CD4-positive, CD25-positive, alpha-beta regulatory T cell (primary cell): ENCODE data around the gene RNF11. TPM values are rescaled to one million over a fixed set of nuclear protein-coding genes. Genes with fewer than 3 reads are reported as not detected.
A peak's percentile ranks its signal among the peaks of the same experiment; 100 is the strongest.

Experiments used
- ATAC-seq, 2 donors: fragments of 150-1000 bp; cut with Tn5 transposase; one replicate each; pipeline ENCODE4 v1.10.0; 2021; ENCODE audit warnings: low read depth in 2 of 2, moderate number of reproducible peaks in 2 of 2, moderate library complexity in 1 of 2
- DNase-seq, 3 donors: peaks; one replicate each; pipeline versions ENCODE4 v3.0.0 to v3.0.0-alpha.2; 2012 to 2022; ENCODE audit warnings: mixed read lengths in 1 of 3
- H3K27ac ChIP-seq: one replicate; pipeline ENCODE4 v1.7.0; 2013; ENCODE audit warnings: mild to moderate bottlenecking, low read length; ENCODE audit not compliant: insufficient read depth, poor library complexity, severe bottlenecking
- H3K27me3 ChIP-seq: one replicate; pipeline ENCODE4 v1.7.0; 2013; ENCODE audit warnings: low read length; ENCODE audit not compliant: control insufficient read depth, insufficient read depth
- H3K36me3 ChIP-seq: one replicate; pipeline ENCODE4 v1.7.0; 2013; ENCODE audit warnings: mild to moderate bottlenecking, low read length, moderate library complexity; ENCODE audit not compliant: control insufficient read depth, insufficient read depth
- H3K4me1 ChIP-seq: 2 replicates; pipeline ENCODE4 v1.7.0; 2013; ENCODE audit warnings: mild to moderate bottlenecking, low read length; ENCODE audit not compliant: insufficient read depth, control insufficient read depth, poor library complexity, severe bottlenecking
- H3K4me3 ChIP-seq: one replicate; pipeline ENCODE4 v1.7.0; 2013; ENCODE audit warnings: low read depth, mild to moderate bottlenecking, low read length, moderate library complexity
- H3K9me3 ChIP-seq, 2 experiments: 1 replicate in 1 of 2; 2 replicates in 1 of 2; pipeline ENCODE4 v1.7.0; 2013; ENCODE audit warnings: low read length in 2 of 2, mild to moderate bottlenecking in 1 of 2, moderate library complexity in 1 of 2; ENCODE audit not compliant: control insufficient read depth in 2 of 2
- H3K27ac Mint-ChIP-seq, 3 donors: one replicate each; pipeline ENCODE4 v1.8.0; 2020 to 2022; ENCODE audit warnings: mild to moderate bottlenecking in 3 of 3, mixed read lengths in 3 of 3, moderate library complexity in 2 of 3
- H3K27me3 Mint-ChIP-seq: one replicate; pipeline ENCODE4 v1.8.0; 2022; ENCODE audit warnings: mild to moderate bottlenecking, mixed read lengths
- H3K36me3 Mint-ChIP-seq: one replicate; pipeline ENCODE4 v1.8.0; 2020; ENCODE audit warnings: mixed read lengths
- H3K4me1 Mint-ChIP-seq, 4 donors: one replicate each; pipeline ENCODE4 v1.8.0; 2020 to 2022; ENCODE audit warnings: mixed read lengths in 4 of 4, mild to moderate bottlenecking in 1 of 4
- H3K4me3 Mint-ChIP-seq, 4 donors: one replicate each; pipeline ENCODE4 v1.8.0; 2020 to 2022; ENCODE audit warnings: mild to moderate bottlenecking in 4 of 4, mixed read lengths in 4 of 4, moderate library complexity in 3 of 4
- H3K9me3 Mint-ChIP-seq, 7 donors: one replicate each; pipeline ENCODE4 v1.8.0; 2020 to 2022; ENCODE audit warnings: mixed read lengths in 7 of 7, mild to moderate bottlenecking in 3 of 7, moderate library complexity in 2 of 7
- polyA plus RNA-seq, 4 donors: library from polyadenylated mRNA; unstranded; fragments of 300-500 nt; fragmentation: Illumina TruSeq; gene quantifications; one replicate each; pipeline ENCODE4 v1.2.3, GENCODE V29; 2021
- total RNA-seq: library from RNA; stranded (reverse); gene quantifications from one replicate; pipeline ENCODE4 v1.2.3, GENCODE V29; 2022

Gene RNF11
- total and polyA plus RNA-seq, 5 donors from 2014 or later = 24.1 to 66.5 (median 36.2) TPM

DNA sequence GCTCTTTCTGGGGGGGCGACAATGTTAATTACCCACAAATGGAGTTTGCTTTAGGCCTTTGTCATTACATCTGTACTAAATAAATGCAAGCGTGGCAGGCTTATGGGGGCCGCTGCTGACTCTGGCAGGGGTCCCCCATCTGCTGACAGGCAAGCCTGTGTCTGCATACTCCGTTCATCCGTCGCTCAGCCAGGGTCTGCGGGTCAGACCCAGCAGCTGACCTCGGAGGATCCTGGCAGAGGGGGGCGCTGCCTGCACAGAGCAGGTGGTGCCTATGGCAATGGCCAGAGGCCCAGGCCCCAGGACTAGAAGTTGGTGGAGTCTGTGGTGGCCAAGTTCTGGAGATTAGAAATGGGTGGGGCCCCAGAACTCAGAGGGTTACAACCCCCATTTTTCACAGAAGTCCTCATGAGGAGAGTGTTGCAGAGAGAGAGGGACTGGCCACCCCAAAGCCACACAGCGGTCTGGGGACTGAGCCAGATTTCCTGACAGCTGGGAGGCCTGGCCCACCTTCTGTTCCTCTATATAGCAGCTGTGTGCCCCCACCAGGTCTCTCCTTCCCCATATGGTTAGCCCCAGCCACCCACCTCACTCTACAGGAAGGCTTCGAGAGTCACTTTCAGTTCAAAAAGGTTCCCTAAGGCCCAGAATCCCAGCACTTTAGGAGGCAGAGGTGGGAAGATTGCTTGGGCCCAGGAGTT, 63.3 kb downstream of the RNF11 start:
- Histone ChIP-seq H3K4me3 (no peak overlapping the region), H3K36me3 (no peaks in the 10 kb centered on the region), H3K27me3 (no peaks in the 10 kb centered on the region), H3K9me3 (no peaks in the 10 kb centered on the region), H3K27ac (no peak overlapping the region), H3K4me1 (peaks cover 11% of the 10 kb centered on the region)
- Mint-ChIP-seq H3K27ac (no peak overlapping the region), H3K4me1 (peaks cover 0 to 28% (median 10%) of the 10 kb centered on the region in 4 donors), H3K4me3 (no peak overlapping the region), H3K36me3 (no peaks in the 10 kb centered on the region), H3K9me3 (no peaks in the 10 kb centered on the region), H3K27me3 (no peaks in the 10 kb centered on the region)
- ATAC-seq (no peak), DNase-seq (no peak)

DNA sequence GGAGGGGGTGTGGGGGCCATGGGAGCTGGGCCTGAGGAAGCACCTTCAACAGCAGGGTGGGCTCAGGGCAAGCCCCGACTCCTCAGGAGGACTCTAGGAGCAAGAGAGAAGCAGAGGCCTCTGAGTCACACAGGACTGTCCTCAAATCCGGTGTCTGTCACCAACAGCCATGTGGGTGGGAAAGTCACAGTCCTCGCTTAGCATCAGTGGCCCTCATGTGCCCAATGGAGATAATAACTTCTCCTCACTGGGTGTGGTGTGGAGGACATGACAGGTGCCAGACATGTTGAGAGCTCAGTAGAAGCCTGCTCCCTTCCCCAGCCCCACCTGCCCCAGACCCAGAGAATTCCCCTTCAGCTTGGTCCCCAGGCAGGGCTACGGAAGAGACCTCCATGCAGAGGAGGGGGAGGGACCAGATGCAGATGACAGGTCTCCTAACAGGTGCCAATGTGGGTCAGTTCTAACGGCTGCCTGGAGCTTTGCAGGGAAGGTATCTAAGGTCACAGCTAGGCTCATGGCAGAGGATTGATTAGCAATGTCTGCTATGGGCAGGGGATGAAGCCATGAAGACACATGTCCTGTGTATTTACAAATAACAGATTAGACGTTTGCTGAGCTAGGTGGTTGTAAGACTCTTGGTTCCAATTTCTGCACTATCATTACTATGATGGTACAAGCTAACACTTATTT, 64.1 kb downstream of the RNF11 start:
- H3K9me3 ChIP-seq = no peaks in the 10 kb centered on the region
- Mint-ChIP-seq H3K27ac (peak overlapping the region in 1 of 3 donors; percentile 30), H3K27me3 (no peaks in the 10 kb centered on the region), H3K4me1 (peaks cover 0 to 28% (median 10%) of the 10 kb centered on the region in 4 donors), H3K36me3 (no peaks in the 10 kb centered on the region), H3K9me3 (no peaks in the 10 kb centered on the region), H3K4me3 (no peak overlapping the region)
- ATAC-seq (no peak), DNase-seq (no peak)
- H3K4me1 ChIP-seq = peaks cover 11% of the 10 kb centered on the region
- H3K36me3 ChIP-seq = no peaks in the 10 kb centered on the region
- H3K27ac ChIP-seq = no peak overlapping the region
- H3K27me3 ChIP-seq = no peaks in the 10 kb centered on the region
- no peak overlapping the region for H3K4me3 ChIP-seq

- H3K27ac Mint-ChIP-seq = no peak overlapping the region
- H3K27ac ChIP-seq = no peak overlapping the region
- no peaks in the 10 kb centered on the region for H3K27me3 ChIP-seq
- H3K4me1 Mint-ChIP-seq = peaks cover 0 to 25% (median 10%) of the 10 kb centered on the region in 4 donors
- no peak overlapping the region for H3K4me3 Mint-ChIP-seq
- no peaks in the 10 kb centered on the region for H3K9me3 ChIP-seq
- no peaks in the 10 kb centered on the region for H3K36me3 Mint-ChIP-seq
- H3K4me3 ChIP-seq = no peak overlapping the region
- no peaks in the 10 kb centered on the region for H3K27me3 Mint-ChIP-seq
- DNase-seq = no peak
- no peak for ATAC-seq
- no peaks in the 10 kb centered on the region for H3K36me3 ChIP-seq
- peaks cover 9% of the 10 kb centered on the region for H3K4me1 ChIP-seq
- H3K9me3 Mint-ChIP-seq = no peaks in the 10 kb centered on the region
Measured at GRCh38 chr1:51301152-51301843, 65.2 kb downstream of the RNF11 start.

GRCh38 chr1:51301844-51302162, 65.7 kb downstream of the RNF11 start:
- Mint-ChIP-seq H3K27me3 (no peaks in the 10 kb centered on the region), H3K4me3 (no peak overlapping the region), H3K36me3 (no peaks in the 10 kb centered on the region), H3K27ac (no peak overlapping the region), H3K9me3 (no peaks in the 10 kb centered on the region), H3K4me1 (peaks cover 0 to 20% (median 10%) of the 10 kb centered on the region in 4 donors)
- Histone ChIP-seq H3K4me3 (no peak overlapping the region), H3K36me3 (no peaks in the 10 kb centered on the region), H3K27me3 (no peaks in the 10 kb centered on the region), H3K27ac (no peak overlapping the region), H3K9me3 (no peaks in the 10 kb centered on the region), H3K4me1 (peaks cover 4% of the 10 kb centered on the region)
- DNase-seq (no peak), ATAC-seq (no peak)

GRCh38 chr1:51302270-51302669, 66.2 kb downstream of the RNF11 start:
- H3K4me1 Mint-ChIP-seq = peaks cover 0 to 15% (median 7%) of the 10 kb centered on the region in 4 donors
- ATAC-seq (no peak), DNase-seq (no peak)
- Histone ChIP-seq H3K36me3 (no peaks in the 10 kb centered on the region), H3K27ac (no peak overlapping the region), H3K9me3 (no peaks in the 10 kb centered on the region), H3K4me3 (no peak overlapping the region), H3K27me3 (no peaks in the 10 kb centered on the region), H3K4me1 (no peaks in the 10 kb centered on the region)
- H3K27ac Mint-ChIP-seq = no peak overlapping the region
- no peaks in the 10 kb centered on the region for H3K27me3 Mint-ChIP-seq
- no peaks in the 10 kb centered on the region for H3K9me3 Mint-ChIP-seq
- no peaks in the 10 kb centered on the region for H3K36me3 Mint-ChIP-seq
- H3K4me3 Mint-ChIP-seq = no peak overlapping the region

GRCh38 chr1:51302746-51303145, 66.7 kb downstream of the RNF11 start:
- ATAC-seq = no peak

GRCh38 chr1:51303315-51303714, 67.2 kb downstream of the RNF11 start:
- Mint-ChIP-seq H3K27me3 (no peaks in the 10 kb centered on the region), H3K4me1 (peaks cover 0 to 6% (median 2%) of the 10 kb centered on the region in 4 donors), H3K36me3 (no peaks in the 10 kb centered on the region), H3K4me3 (no peak overlapping the region), H3K27ac (no peak overlapping the region), H3K9me3 (no peaks in the 10 kb centered on the region)
- ATAC-seq = no peak
- no peaks in the 10 kb centered on the region for H3K27me3 ChIP-seq
- no peaks in the 10 kb centered on the region for H3K4me1 ChIP-seq
- H3K36me3 ChIP-seq = no peaks in the 10 kb centered on the region
- H3K9me3 ChIP-seq = no peaks in the 10 kb centered on the region
- DNase-seq = no peak
- no peak overlapping the region for H3K27ac ChIP-seq
- H3K4me3 ChIP-seq = no peak overlapping the region

More at GRCh38 chr1:51302746-51303145, 66.7 kb downstream of the RNF11 start:
- DNase-seq = no peak
- H3K36me3 ChIP-seq = no peaks in the 10 kb centered on the region
- H3K9me3 Mint-ChIP-seq = no peaks in the 10 kb centered on the region
- H3K27ac ChIP-seq = no peak overlapping the region
- no peak overlapping the region for H3K27ac Mint-ChIP-seq
- no peaks in the 10 kb centered on the region for H3K36me3 Mint-ChIP-seq
- no peaks in the 10 kb centered on the region for H3K9me3 ChIP-seq
- H3K4me3 ChIP-seq = no peak overlapping the region
- H3K4me1 Mint-ChIP-seq = peaks cover 0 to 10% (median 5%) of the 10 kb centered on the region in 4 donors
- H3K27me3 ChIP-seq = no peaks in the 10 kb centered on the region
- no peaks in the 10 kb centered on the region for H3K4me1 ChIP-seq
- H3K27me3 Mint-ChIP-seq = no peaks in the 10 kb centered on the region
- H3K4me3 Mint-ChIP-seq = no peak overlapping the region
